Measurements from ENCODE around the gene ARHGAP6. TPM values are rescaled to one million over a fixed set of nuclear protein-coding genes. Genes with fewer than 3 reads are reported as not detected.

The ARHGAP6 gene
- total RNA-seq, 4 donors from 2014 or later, result 49.2 to 63.8 (median 51.5) TPM

GRCh38 chrX:11188664-11189063, 477.1 kb downstream of the ARHGAP6 start:
- no peaks in the 10 kb centered on the region for H3K36me3 ChIP-seq
- TF ChIP-seq POLR2A (IDR thresholded peaks at IDR 0.05) (no peak), CTCF (IDR thresholded peaks at IDR 0.05) (no peak)
- H3K9me3 ChIP-seq, result no peaks in the 10 kb centered on the region
- intact Hi-C loops (cut with DNase I), result no loop called here
- H3K27ac ChIP-seq, result no peak overlapping the region
- no peak for DNase-seq
- H3K4me1 ChIP-seq, result no peaks in the 10 kb centered on the region
- H3K4me3 ChIP-seq (replicated peaks in 1 of 3), result no peak overlapping the region
- 90 to 92% methylated on average over 6 to 7 of the region's 7 CpGs for WGBS, 2 donors
- no peaks in the 10 kb centered on the region for H3K27me3 ChIP-seq

- intact Hi-C loops (cut with DNase I), result no loop called here
- no peak overlapping the region for H3K27ac ChIP-seq
- no peaks in the 10 kb centered on the region for H3K9me3 ChIP-seq
- DNase-seq, result no peak
- H3K4me3 ChIP-seq (replicated peaks in 1 of 3), result no peak overlapping the region
- H3K4me1 ChIP-seq, result no peaks in the 10 kb centered on the region
- WGBS, 2 donors, result 89 to 100% methylated on average over 3 of the region's 3 CpGs
- no peaks in the 10 kb centered on the region for H3K27me3 ChIP-seq
- no peak for TF ChIP-seq CTCF (IDR thresholded peaks at IDR 0.05)
- TF ChIP-seq POLR2A (IDR thresholded peaks at IDR 0.05), result no peak
- H3K36me3 ChIP-seq, result no peaks in the 10 kb centered on the region
Measured at GRCh38 chrX:11187001-11187400, 478.7 kb downstream of the ARHGAP6 start.

- no peak for DNase-seq
- TF ChIP-seq POLR2A (IDR thresholded peaks at IDR 0.05) (no peak), CTCF (IDR thresholded peaks at IDR 0.05) (no peak)
- Histone ChIP-seq H3K27me3 (no peaks in the 10 kb centered on the region), H3K4me1 (no peaks in the 10 kb centered on the region), H3K9me3 (no peaks in the 10 kb centered on the region), H3K36me3 (no peaks in the 10 kb centered on the region), H3K4me3 (replicated peaks in 1 of 3) (no peak overlapping the region), H3K27ac (no peak overlapping the region)
- intact Hi-C loops (cut with DNase I), result no loop called here
Measured at GRCh38 chrX:11185861-11186260, 479.9 kb downstream of the ARHGAP6 start.

GRCh38 chrX:11180571-11180970, 485.1 kb downstream of the ARHGAP6 start:
- Histone ChIP-seq H3K36me3 (peaks cover 0 to 4% of the 10 kb centered on the region in 2 donors), H3K4me3 (replicated peaks in 1 of 3) (no peak overlapping the region), H3K27me3 (no peaks in the 10 kb centered on the region), H3K9me3 (no peaks in the 10 kb centered on the region), H3K4me1 (no peaks in the 10 kb centered on the region), H3K27ac (no peak overlapping the region)
- WGBS, 2 donors, result 79 to 89% methylated on average over 5 of the region's 5 CpGs
- TF ChIP-seq CTCF (IDR thresholded peaks at IDR 0.05) (no peak), POLR2A (IDR thresholded peaks at IDR 0.05) (no peak)
- intact Hi-C loops (cut with DNase I), result no loop called here
- no peak for DNase-seq

GRCh38 chrX:11172415-11172814, 493.3 kb downstream of the ARHGAP6 start:
- 76 to 83% methylated on average over 4 of the region's 4 CpGs for WGBS, 2 donors
- Histone ChIP-seq H3K4me3 (replicated peaks in 1 of 3) (no peak overlapping the region), H3K27me3 (no peaks in the 10 kb centered on the region), H3K36me3 (no peaks in the 10 kb centered on the region), H3K9me3 (no peaks in the 10 kb centered on the region), H3K4me1 (no peaks in the 10 kb centered on the region), H3K27ac (no peak overlapping the region)
- TF ChIP-seq CTCF (IDR thresholded peaks at IDR 0.05) (no peak), POLR2A (IDR thresholded peaks at IDR 0.05) (no peak)
- intact Hi-C loops (cut with DNase I), result no loop called here
- DNase-seq, result no peak

Measured in thyroid gland (tissue), 4 donors.